Measurements from ENCODE around the gene DPEP1. TPM values are rescaled to one million over a fixed set of nuclear protein-coding genes. Genes with fewer than 3 reads are reported as not detected.

DPEP1 gene
- total RNA-seq, 4 donors from 2014 or later, result 1.1 TPM; not detected in 3

- DNase-seq (ENCODE audit: low spot score) (no peak), ATAC-seq (ENCODE audit: low FRiP score) (no peak)
- no peak for TF ChIP-seq CTCF (IDR thresholded peaks at IDR 0.05)
Observed at GRCh38 chr16:89600427-89600826, 13.0 kb upstream of the DPEP1 start.

- DNase-seq (ENCODE audit: low spot score) (no peak), ATAC-seq (ENCODE audit: low FRiP score) (no peak)
- TF ChIP-seq CTCF (IDR thresholded peaks at IDR 0.05), result no peak
Observed at GRCh38 chr16:89600956-89601355, 12.5 kb upstream of the DPEP1 start.

GRCh38 chr16:89601906-89602272 is 11.6 kb upstream of the DPEP1 start:
- TF ChIP-seq CTCF (IDR thresholded peaks at IDR 0.05), result no peak
- DNase-seq (ENCODE audit: low spot score), result no peak
- ATAC-seq (ENCODE audit: low FRiP score), result no peak

- DNase-seq (ENCODE audit: low spot score), result peak; percentile 46
- no peak for TF ChIP-seq CTCF (IDR thresholded peaks at IDR 0.05)
Observed at GRCh38 chr16:89602273-89602951, 11.0 kb upstream of the DPEP1 start.

GRCh38 chr16:89602952-89603590 is 10.4 kb upstream of the DPEP1 start:
- DNase-seq (ENCODE audit: low spot score) (no peak), ATAC-seq (ENCODE audit: low FRiP score) (no peak)
- TF ChIP-seq CTCF (IDR thresholded peaks at IDR 0.05), result no peak

More at GRCh38 chr16:89602273-89602951, 11.0 kb upstream of the DPEP1 start:
- peak; percentile 96 for ATAC-seq (ENCODE audit: low FRiP score)

- no peak for DNase-seq (ENCODE audit: low spot score)
- no peak for TF ChIP-seq CTCF (IDR thresholded peaks at IDR 0.05)
- ATAC-seq (ENCODE audit: low FRiP score), result no peak
Observed at GRCh38 chr16:89604764-89605163, 8.7 kb upstream of the DPEP1 start.
